ENCODE results near the gene PELI2.

- TF ChIP-seq, protein P1, sequence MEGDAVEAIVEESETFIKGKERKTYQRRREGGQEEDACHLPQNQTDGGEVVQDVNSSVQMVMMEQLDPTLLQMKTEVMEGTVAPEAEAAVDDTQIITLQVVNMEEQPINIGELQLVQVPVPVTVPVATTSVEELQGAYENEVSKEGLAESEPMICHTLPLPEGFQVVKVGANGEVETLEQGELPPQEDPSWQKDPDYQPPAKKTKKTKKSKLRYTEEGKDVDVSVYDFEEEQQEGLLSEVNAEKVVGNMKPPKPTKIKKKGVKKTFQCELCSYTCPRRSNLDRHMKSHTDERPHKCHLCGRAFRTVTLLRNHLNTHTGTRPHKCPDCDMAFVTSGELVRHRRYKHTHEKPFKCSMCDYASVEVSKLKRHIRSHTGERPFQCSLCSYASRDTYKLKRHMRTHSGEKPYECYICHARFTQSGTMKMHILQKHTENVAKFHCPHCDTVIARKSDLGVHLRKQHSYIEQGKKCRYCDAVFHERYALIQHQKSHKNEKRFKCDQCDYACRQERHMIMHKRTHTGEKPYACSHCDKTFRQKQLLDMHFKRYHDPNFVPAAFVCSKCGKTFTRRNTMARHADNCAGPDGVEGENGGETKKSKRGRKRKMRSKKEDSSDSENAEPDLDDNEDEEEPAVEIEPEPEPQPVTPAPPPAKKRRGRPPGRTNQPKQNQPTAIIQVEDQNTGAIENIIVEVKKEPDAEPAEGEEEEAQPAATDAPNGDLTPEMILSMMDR (optimal IDR thresholded peaks at IDR 0.05 in 1 of 3, IDR thresholded peaks at IDR 0.05 in 1 of 3, conservative IDR thresholded peaks at IDR 0.05 in 1 of 3; ENCODE audit: extremely low read depth in 1 of 3, insufficient read depth in 2 of 3, low read length in 3 of 3), result no peak
- TF ChIP-seq EZH2 (IDR thresholded peaks at IDR 0.05; ENCODE audit: low read length), result no peak
These were observed 26.0 kb downstream of the PELI2 start for GRCh38 chr14:56144176-56144575.

Measured in keratinocyte (primary cell).